ENCODE measurements around the gene C17orf113. TPM values are rescaled to one million over a fixed set of nuclear protein-coding genes. Genes with fewer than 3 reads are reported as not detected.
"Not testable (repeated sequence)": the region's sequence is repeated elsewhere in the genome, so short reads cannot be mapped to it uniquely, and the experiment has no call there.

Gene C17orf113
- total RNA-seq, 1 donor from 2014 or later, result 1.8 TPM

DNA sequence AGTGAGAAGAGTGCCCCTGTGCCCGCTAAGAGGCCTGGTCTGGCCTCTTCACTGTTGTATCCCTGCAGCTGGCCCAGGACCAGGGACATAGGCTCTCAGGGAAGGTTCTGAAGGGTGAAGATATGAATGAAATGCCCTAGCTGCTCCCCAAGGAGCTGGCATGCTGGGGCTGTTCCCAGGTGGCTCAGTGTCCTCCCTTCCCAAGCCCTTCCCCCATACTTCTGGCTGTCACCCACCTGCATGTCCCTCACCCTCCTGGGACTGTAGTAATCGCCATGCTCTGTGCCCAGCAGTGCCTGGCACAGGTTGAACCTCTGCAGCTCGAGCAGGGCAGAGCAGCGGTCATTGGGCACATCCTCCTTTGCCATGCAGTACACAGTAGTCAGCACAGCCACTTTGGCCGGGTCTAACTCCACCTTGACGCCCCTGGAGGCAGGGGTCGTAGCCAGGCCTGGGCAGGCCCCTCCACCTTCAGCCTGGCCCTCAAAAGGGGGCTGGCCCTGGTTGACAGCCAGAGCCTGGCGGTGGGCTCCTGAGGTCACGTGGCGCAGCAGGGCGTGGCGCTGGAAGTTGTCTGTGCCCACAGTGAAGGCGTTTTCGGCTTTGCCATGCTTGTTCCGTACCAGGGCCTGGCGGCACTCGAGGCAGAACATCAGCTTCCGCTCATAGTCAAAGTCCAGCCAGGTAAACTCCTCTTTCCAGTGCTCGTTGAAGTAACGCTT is 7.6 kb downstream of the C17orf113 start:
- DNase-seq, result no peak

DNA sequence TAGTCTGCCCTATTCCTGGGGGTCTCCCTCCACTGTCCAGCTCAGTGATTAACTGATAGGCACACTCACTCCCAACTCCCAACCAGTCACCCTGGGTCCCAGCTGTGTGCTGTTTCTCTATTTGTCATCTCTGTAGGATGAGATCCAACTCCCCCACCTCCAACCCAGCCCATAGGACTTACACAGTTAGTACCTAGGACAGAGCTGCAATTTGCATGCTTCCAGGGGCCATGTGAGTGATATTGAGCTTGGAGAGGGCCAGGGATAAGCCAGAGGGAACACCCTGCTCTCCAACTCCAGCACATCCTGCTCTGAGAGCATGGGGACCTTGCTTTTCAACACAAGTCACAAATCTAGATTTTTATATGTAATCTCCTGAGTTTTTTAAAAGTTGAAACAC is 8.8 kb downstream of the C17orf113 start:
- no peak for DNase-seq

DNA sequence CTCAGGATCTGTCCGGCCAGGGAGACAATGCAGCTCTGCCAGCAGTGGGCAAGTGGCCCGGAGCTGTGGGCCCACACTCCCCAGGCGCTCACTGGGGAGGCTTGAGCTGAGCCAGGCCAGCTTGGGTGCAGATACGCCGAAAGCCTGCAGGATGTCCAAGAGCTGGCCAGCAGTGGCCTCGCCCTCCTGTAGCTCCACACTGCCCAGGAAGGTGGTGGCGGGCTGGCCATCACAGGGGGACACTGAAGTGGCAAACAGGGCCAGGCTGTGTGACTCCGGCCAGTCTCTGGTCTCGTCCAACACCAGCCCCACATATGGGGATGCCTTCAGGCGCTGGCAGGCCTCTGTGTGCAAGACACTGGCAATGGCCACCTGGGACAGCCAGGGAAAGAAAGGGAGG is 9.6 kb downstream of the C17orf113 start:
- no peak for DNase-seq

DNA sequence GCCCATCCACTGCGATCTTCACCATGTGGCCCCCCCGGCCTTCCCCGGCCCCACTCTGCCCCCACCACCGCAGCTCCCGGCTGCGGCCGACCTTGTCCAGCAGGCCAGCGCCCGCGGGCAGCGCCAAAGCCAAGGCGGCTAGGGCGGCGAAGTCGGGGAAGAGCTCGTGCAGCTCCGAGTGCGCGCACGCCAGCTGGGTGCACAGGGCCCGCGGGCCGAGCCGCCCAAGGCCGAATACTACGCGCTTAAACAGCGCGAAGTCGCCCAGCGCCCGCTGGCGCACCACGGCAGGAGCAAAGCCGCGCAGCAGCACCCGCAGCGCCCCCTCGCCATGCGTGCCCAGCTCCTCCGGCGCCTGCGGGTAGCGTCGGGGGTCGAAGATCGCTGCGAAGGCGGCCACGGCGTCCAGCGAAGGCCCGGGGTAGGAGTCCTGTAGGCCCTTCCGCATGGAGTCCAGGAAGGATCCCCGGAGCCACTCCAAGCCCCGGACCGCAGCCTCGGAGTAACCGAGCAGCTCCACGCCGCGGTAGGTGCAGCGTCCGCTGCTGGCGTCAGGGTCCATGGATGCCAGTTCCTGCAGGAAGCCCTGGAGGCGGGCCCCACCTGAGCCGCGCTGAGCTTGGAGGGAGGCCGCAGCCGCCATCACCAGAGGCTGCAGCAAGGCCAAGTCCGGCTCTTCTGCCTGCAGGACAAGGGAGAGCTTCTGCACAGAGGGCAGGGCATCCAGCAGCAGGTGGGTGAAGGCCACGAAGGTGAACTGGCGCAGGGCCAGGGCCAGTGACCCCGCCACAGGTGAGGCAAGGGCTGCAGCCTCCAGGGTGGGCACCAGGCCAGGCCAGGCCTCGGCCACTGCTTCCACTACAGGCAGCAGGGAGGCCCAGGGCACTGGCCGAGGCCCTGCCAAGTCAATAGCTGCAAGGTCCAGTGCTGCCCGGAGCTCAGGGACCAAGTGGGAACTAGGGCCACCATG is 10.3 kb downstream of the C17orf113 start:
- no peak for DNase-seq

DNA sequence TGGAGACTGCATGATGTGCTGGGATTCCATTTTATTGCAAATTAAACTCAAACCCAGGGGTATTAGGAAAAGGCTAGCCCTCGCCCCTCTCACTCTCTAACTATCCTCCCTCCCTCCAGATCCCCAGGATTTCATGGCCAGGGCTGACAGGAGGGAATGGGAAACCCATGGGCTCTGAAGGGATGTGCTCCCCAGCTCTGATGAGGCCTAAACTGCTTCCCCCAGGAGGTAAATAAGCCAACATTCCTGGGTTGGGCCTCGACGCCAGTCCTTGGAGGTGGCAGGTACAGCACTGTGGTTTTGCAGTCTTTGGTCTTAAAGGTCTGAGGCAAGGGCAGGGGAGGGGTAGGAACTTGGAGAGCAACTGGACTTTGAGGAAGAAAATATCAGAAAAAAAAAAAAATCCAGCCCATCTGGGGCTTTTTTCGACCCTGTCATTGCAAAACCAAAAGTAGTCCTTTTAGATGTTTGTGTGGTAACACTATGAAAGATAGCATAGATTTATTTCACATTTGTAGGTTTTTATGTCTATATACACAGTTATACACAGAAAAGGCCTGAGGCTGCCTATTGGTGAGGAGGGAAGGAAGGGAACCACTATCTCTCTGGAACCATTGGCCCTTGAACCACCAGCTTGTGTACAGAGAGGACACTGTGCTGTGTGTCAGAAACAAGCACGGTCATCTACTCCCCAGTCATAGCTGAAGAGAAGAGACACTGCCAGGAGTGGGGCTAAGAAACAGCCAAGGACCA is 12.0 kb downstream of the C17orf113 start:
- DNase-seq, result no peak

DNA sequence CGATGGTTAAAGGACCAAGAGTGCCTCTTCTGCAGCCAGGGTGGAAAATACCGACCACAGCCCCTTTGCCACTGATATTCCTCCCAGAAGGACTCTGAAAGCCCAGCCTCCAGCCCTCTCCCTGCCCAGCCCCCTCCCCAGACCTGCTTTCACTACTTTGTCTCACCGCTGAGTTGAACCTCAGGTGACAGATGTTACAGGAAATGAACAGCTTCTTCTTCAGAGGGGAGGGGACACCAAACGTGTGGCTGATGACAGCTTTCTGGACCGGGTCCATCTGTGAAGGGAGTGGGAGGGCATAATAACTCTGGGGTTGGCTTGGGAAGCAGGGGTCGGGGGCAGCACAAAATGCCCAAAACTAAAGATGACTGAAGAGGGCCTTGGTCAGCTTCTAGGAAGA is 16.3 kb downstream of the C17orf113 start:
- no peak for DNase-seq

DNA sequence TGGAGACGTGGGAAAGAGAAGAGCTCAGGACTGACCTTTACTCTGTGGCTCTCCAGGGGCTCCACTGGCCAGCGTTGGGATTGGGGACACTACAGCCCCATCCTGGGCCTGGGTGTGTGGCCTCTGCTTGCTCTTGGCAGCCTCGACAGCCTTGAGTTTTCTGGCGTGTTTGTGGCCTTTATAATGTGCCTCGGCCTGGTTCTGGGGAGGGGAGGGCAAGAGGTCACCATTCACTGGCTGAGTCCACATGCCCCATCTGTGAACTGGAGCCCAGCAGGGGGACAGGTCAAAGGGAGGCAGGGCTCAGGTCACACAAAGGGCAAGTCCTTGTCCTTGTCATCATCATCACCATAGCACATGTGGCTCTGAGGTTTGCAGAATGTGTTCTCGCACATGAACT is 18.8 kb downstream of the C17orf113 start:
- no peak for DNase-seq

DNA sequence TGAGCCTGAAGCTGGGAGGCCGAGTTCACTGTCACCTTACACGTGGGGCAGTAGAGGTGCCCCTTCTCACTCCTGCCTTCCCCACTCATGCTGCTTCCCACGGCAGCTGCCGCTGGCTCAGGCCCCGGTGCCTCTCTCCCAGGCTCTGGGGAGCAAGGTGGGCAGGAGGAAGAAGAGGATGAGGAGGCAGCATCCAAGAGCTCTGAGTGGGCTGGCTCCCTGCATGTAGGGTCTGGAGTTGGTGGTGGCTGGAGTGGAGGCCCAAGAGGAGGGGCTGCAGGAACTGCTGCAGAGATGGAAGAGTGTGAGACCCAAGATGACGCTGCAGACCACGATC is 21.6 kb downstream of the C17orf113 start:
- no peak for DNase-seq

DNA sequence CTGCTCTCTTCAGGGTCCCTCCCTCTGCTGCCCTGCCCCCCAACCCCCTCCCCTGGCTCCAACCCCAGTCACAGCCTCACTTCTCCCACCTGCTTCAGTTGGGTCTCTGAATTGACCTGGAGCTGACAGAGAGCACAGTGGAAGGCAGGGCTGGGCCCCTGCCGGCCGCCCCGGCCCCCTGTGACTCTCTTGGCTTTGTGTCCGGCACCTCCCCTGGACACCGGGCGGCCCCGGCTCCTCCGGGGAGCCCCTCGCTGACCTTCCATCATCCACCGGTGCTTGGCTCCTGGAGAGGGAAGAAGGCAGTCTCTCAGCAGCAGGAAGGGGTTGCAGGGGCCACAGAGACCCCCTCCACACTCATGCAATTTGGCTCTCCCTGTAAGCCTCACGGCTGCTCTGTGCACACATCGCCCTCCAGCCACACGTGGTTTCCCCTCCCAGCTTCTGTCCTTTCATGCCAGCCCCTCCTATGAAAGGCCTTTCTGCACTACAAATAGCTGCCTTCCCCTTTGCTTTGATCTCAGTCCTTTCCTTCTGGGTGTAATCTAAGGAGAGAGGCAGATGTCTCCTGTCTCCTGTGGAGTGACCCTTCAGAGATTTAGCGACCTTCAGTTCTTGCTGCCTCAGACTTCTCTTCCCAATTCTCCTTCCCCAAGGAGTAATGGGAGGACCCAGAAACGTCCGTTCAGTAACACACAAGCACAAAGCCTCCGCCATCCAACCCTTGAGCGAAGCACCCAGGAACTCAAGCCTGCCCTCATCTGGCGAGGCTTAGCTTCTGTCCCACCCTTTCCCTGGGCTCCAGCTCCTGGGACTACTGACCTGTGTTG is 22.2 kb downstream of the C17orf113 start:
- DNase-seq, result no peak

DNA sequence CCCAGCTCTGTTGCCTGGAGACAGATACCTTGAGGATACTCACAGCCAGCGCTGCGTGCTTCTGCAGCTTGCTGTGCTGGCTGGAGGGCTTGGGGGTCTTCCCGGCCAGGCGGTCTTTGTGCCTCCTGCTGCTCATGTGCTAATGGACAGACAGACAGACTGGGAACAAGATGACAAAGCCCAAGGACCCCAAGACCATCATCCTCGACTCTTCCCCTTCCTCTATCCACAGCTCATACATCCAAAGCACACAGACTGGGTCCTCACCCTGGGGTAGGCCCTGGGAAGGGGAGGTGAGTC is 22.9 kb downstream of the C17orf113 start:
- DNase-seq, result no peak

DNA sequence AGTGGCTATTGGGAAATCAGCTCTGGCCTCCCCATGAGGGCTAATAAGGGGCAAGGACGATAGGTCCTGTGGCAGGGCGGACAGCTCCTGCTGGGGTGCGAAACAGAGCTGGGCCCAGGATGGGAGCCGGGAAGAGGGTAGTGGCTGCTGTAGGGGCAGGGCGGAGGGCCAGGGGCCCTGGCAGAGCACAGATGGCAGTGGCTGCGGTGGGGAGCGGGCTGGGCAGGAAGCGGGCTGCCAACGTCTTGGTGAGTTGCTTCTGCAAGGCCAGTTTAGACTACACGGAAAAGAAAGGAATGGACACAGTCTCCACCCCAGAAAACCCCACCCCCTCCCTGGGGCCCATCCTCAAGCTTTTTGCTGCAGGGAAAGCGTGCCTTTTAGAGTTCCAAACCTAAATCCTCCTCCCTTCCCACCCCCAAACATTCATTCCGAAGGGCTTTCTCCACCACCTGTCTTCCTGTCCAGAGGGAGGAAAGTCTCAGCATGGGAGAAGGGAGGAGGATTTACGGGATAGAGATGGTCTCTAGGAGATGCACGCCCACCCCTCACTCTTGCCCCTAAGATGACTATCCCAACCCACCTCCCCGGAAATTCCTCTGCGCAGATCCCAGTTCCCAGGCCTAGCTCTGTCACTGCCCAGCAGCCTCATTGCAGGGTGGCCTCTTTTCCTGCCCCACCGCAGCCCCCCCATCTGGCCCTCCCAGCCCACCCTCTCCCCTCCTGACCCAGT is 23.4 kb downstream of the C17orf113 start:
- no peak for DNase-seq

DNA sequence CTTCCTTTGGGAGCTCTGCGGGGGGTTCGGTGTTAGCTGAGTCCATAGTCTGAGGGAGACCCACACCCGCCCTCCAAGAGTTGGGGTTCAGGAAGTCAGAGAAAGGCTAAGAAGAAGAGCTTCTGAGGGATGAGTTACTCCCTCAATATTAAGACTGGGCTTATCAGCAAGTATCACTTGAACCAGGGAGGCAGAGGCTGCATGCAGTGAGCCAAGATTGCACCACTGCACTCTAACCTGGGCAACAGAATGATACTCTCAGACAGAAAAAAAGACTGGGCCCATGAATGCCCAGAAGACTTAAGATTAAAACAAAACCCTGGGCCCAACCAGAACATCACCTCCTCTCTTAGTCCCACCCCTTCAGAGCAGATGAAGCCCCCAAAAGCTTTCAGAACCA is 24.5 kb downstream of the C17orf113 start:
- DNase-seq, result no peak

DNA sequence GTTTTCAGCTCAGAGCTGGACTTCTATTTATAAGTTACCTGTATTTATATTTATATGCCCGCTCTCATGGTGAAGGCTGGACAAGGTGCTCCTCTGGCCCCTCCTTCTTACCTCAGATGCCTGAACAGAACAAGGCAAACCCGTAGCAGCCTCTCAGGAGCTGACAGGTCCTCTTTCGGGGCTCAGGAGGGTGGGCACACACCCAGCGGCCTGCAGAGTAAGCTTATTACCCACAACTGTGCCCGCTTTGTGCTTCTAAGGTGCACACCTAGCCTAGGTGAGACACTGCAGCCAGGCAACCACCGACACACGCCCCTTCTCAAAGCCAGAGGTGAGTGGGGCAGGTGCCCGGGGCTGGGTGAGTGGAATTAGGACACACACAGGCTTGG is 25.2 kb downstream of the C17orf113 start:
- no peak for DNase-seq

DNA sequence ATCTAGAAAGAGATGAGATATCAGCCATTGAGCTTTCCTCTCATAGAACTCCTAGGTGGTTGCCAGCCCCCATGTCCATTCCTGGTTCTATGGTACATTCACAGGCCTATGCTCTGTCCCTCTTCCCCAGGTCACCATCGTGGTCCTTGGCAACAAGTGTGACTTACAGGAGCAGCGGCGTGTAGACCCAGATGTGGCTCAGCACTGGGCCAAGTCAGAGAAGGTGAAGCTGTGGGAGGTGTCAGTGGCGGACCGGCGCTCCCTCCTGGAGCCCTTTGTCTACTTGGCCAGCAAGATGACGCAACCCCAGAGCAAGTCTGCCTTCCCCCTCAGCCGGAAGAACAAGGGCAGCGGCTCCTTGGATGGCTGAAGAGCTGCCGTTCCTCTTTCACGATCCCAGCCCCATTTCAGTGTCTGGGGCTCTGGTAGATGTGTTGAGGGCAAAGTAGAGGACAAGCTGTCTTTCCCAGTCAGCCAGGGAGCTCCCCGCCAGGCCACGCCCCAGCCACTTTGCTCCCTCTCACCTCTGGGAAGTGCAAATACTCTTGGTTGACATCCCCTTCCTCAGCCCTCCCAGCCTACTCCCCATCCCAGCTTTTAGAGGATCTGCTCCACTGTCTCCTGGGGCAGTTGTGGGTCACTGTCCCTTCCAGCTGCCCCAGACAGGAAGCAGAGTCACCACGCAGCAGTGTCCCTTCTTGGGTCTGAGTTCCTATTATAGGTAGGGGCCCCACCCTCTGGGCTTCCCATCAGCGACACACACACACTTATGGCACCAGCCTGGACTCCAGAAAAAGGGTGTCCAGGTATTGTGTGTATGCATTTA is 26.7 kb downstream of the C17orf113 start:
- DNase-seq, result no peak

DNA sequence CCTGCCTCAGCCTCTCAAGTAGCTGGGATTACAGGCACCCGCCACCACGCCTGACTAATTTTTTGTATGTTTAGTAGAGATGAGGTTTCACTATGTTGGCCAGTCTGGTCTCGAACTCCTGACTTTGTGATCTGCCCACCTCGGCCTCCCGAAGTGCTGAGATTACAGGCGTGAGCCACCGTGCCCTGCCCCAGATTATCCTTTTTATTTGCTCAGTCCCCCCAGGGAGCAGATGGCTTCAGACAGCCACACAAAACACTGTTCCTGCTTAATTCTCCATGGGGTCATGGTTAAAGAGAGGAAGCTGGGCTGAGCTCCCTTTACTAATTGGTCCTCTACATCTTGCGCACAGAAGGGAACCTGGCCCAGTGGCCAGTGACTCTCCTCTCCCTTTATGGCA is 29.6 kb downstream of the C17orf113 start:
- not testable (repeated sequence) for DNase-seq

DNA sequence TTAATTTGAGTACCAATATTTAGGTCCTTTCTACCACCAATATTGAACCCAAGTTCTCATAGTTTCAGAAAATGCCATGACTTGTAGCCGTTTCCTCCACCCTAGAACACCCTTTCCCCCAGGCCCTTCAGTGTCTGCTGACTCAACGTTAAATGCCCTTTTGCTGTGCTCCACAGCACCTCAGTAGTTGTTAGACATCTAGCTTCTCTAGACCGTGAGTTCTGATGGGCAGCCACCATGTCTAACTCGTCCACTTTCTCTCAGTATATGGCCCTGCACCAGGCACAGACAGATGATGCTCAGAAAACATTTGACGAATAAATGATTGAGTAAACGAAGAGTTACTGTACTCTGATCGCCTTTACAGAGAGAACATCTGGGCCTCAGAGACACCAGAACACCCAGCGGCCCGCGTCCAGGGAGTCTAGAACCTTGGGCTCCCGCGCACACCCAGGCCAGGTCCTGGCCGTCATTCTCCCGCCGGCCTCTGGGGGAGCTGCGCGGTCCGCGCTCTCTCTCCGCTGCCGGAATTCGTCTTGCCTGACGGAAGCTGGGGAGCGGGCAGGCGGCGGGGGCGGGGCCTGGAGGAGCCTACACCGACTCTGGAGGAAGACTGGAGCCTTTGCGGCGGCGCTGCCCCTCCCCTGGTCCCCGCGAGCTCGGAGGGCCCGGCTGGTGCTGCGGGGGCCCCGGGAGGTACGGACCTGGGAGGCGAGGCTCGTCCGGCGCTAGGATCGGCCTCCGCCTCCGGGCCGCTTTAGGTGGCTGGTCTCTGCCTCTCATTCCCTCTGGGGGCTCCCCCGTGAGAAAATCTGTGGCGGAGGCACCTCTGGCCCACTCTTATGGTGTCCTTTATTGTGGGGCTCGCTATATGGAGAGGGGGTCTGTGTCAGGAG is 30.6 kb downstream of the C17orf113 start, which contains the start of gene NKIRAS2:
TSS of gene NKIRAS2 (plus strand) at position 582 of the 896 bp plus-strand sequence. CDS start 1,488 bp downstream, outside the sequence.
- DNase-seq, result peak; percentile 72

DNA sequence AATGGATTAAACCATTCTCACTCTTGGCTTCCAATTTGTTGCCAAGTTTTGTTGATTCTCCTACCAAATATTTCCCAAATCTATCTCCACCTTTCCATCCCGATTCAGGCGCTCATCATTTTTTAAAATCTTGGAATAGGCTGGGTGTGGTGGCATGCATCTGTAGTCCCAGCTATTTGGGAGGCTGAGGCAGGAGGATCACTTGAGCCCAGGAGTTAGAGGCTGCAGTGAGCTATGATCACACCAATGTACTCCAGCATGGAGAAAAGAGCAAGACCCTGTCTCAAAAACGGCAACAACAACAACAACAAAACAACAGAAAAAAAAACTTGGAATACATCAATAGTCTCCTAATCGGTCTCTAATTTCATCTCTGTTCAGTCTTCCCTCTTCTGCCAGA is 31.4 kb downstream of the C17orf113 start:
- no peak for DNase-seq

DNA sequence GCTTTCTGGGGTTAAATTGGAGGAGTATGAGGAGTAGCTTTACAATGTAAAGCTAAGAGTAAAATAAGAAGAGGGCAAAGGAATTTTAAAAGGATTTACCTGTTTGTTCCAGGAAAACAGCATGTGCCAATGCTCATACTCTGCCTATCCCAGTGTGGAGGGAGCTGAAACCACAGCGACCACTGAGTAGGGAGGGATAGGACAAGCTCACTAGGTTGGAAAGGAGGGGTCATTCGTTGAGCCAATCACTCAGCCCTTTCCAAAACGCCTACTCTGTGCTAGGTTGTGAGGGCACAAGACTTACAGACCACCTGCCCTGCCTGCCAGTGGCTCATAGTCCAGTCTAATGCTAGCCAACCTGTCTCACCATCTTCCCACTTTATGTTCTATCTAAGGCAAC is 32.1 kb downstream of the C17orf113 start:
- DNase-seq, result no peak

DNA sequence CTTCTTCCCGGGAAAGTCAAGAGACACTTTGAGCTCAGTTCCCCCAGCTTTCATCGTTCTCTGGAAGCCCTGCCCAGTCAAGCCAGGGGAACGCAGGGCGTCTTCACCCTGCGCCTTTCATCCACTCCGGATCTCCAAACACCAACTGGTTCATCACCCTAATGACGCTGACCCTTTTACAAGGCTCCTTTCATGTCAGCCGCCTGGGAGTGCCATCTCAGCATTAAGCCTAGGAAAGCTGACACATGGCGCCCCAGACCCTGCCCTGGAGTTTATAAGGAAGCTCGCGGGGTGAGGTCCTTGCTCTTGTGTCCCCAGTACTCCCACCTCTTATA is 32.6 kb downstream of the C17orf113 start:
- DNase-seq, result no peak

All from skin of body (tissue), 2 donors.